ENCODE measurements around the gene JADE2. TPM values are rescaled to one million over a fixed set of nuclear protein-coding genes. Genes with fewer than 3 reads are reported as not detected.
"Not testable (repeated sequence)": the region's sequence is repeated elsewhere in the genome, so short reads cannot be mapped to it uniquely, and the experiment has no call there.

Gene JADE2
- total RNA-seq, 4 donors from 2014 or later: 9.1 to 32.8 (median 14.9) TPM

- TF ChIP-seq CTCF (IDR thresholded peaks at IDR 0.05) (no peak), POLR2A (IDR thresholded peaks at IDR 0.05) (no peak)
- Histone ChIP-seq H3K27ac (peak overlapping the region; percentile 9 to 85 (median 66)), H3K4me3 (no peak overlapping the region), H3K9me3 (no peaks in the 10 kb centered on the region), H3K36me3 (peaks cover 12 to 68% (median 18%) of the 10 kb centered on the region in 3 donors), H3K4me1 (peaks cover 19 to 41% (median 37%) of the 10 kb centered on the region in 3 donors), H3K27me3 (no peaks in the 10 kb centered on the region)
- 19 to 26% methylated on average over 6 to 8 of the region's 11 CpGs for WGBS, 2 donors
- intact Hi-C loops (cut with DNase I): no loop called here
- DNase-seq: no peak
Measured at GRCh38 chr5:134555890-134556311, 30.4 kb downstream of the JADE2 start.

GRCh38 chr5:134556588-134556987 is 31.1 kb downstream of the JADE2 start:
- peaks cover 19 to 45% (median 37%) of the 10 kb centered on the region in 3 donors for H3K4me1 ChIP-seq
- H3K27ac ChIP-seq; H3K4me3 ChIP-seq; DNase-seq; H3K9me3 ChIP-seq; H3K27me3 ChIP-seq; intact Hi-C loops (cut with DNase I): not testable (repeated sequence)
- H3K36me3 ChIP-seq: peaks cover 16 to 72% (median 22%) of the 10 kb centered on the region in 3 donors
- WGBS, 2 donors: 91 to 100% methylated on average over 1 to 3 of the region's 3 CpGs

GRCh38 chr5:134556994-134557393 is 31.5 kb downstream of the JADE2 start:
- Histone ChIP-seq H3K4me3 (no peak overlapping the region), H3K27ac (no peak overlapping the region), H3K36me3 (peaks cover 17 to 72% (median 23%) of the 10 kb centered on the region in 3 donors), H3K4me1 (peaks cover 19 to 45% (median 34%) of the 10 kb centered on the region in 3 donors), H3K9me3 (no peaks in the 10 kb centered on the region), H3K27me3 (no peaks in the 10 kb centered on the region)
- intact Hi-C loops (cut with DNase I): no loop called here
- no peak for DNase-seq
- no peak for TF ChIP-seq CTCF (IDR thresholded peaks at IDR 0.05)
- no peak for TF ChIP-seq POLR2A (IDR thresholded peaks at IDR 0.05)

- peaks cover 10 to 31% (median 20%) of the 10 kb centered on the region in 3 donors for H3K4me1 ChIP-seq
- H3K36me3 ChIP-seq: peaks cover 32 to 72% (median 46%) of the 10 kb centered on the region in 3 donors
- no peaks in the 10 kb centered on the region for H3K27me3 ChIP-seq
- WGBS, 2 donors: 83 to 88% methylated on average over 5 of the region's 7 CpGs
- H3K27ac ChIP-seq: no peak overlapping the region
- TF ChIP-seq POLR2A (IDR thresholded peaks at IDR 0.05) (no peak), CTCF (IDR thresholded peaks at IDR 0.05) (no peak)
- H3K9me3 ChIP-seq: no peaks in the 10 kb centered on the region
- no peak for DNase-seq
- H3K4me3 ChIP-seq: no peak overlapping the region
- intact Hi-C loops (cut with DNase I): no loop called here
Measured at GRCh38 chr5:134559672-134560071, 34.2 kb downstream of the JADE2 start.

GRCh38 chr5:134560698-134561097 is 35.2 kb downstream of the JADE2 start:
- H3K27me3 ChIP-seq: no peaks in the 10 kb centered on the region
- TF ChIP-seq POLR2A (IDR thresholded peaks at IDR 0.05) (no peak), CTCF (IDR thresholded peaks at IDR 0.05) (no peak)
- WGBS, 2 donors: 92% methylated on average over 11 of the region's 15 CpGs; no CpG with 5 or more reads in 1 of the 2 donors
- H3K4me1 ChIP-seq: peaks cover 3 to 21% (median 9%) of the 10 kb centered on the region in 3 donors
- intact Hi-C loops (cut with DNase I): no loop called here
- no peak overlapping the region for H3K27ac ChIP-seq
- H3K4me3 ChIP-seq: no peak overlapping the region
- DNase-seq: no peak
- no peaks in the 10 kb centered on the region for H3K9me3 ChIP-seq
- H3K36me3 ChIP-seq: peaks cover 34 to 74% (median 48%) of the 10 kb centered on the region in 3 donors

GRCh38 chr5:134561871-134562296 is 36.4 kb downstream of the JADE2 start:
- Histone ChIP-seq H3K27ac (peak overlapping the region in 1 of 4 donors; percentile 16), H3K4me1 (peaks cover 0 to 21% (median 6%) of the 10 kb centered on the region in 3 donors), H3K36me3 (peaks cover 46 to 86% (median 59%) of the 10 kb centered on the region in 3 donors), H3K4me3 (no peak overlapping the region), H3K27me3 (no peaks in the 10 kb centered on the region), H3K9me3 (no peaks in the 10 kb centered on the region)
- intact Hi-C loops (cut with DNase I): no loop called here
- WGBS, 2 donors: 20 to 74% methylated on average over 1 to 3 of the region's 9 CpGs
- DNase-seq: no peak
- TF ChIP-seq CTCF (IDR thresholded peaks at IDR 0.05) (peak in 2 of 6 experiments; percentile 15 to 48), POLR2A (IDR thresholded peaks at IDR 0.05) (no peak)
